ENCODE data around the gene FGD5. TPM values are rescaled to one million over a fixed set of nuclear protein-coding genes. Genes with fewer than 3 reads are reported as not detected.

The FGD5 gene
- total RNA-seq, 1 donor from 2014 or later = 103 TPM

DNA sequence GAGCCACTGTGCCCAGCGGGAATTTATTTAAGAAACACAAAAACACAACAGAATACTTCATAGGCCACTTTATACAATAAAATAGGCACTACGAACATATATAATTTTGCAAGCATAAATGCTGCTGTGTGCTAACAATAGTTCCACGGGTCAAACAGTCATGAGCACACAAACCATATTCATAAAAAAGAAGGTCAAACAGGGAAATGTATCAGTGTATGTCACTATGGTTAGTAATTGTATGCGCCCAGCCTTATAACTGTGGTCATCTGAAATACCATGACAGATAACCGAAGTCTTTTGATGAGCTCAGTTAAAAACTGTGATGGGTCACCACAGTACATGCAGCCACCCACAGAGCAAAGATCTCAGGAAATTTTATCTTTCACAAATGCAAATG lies 90.5 kb downstream of the FGD5 start:
- DNase-seq = no peak

GRCh38 chr3:14911651-14912050 lies 92.9 kb downstream of the FGD5 start:
- DNase-seq = no peak

- DNase-seq = no peak
Measured at GRCh38 chr3:14913071-14913925, 94.5 kb downstream of the FGD5 start.

DNA sequence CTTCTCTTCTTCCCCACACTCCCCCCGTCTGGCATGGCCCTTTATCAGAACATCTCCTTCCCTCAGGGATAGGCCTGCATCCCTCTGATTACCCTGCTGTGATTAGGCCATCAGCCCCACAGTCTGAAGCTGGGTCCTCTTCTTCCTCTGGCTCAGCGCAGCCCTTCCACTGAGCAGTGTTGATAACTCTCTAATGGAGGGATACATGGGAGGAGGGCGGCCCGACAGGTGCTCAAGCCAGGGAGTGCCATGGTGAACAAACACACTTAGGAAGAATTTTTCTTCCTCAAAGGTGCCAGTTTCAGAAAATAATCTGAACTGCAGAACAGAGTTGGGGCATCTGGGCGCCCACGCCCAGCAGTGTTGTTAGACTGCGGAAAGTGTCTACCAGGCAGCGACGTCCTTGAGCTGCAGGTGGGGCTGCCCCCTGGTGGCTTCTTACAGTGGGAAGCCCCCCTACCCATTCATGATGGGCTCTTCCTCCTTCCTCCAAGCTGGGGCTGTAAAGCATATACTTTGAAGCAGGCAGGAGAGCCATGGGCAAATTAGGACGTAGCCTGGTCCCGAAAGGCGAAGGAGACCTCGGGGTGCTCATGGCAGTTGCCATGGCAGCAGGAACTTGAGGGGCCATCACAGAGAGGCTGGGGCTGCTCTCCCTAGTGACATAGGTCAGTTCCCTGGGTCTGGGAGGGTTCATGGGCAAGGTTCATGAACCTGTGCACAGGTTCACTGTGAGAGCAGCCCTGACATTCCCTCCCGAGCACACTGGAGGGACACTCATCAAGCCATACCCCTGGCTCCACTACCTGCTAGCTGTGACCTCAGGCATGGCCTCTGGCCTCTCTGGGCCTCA lies 95.4 kb downstream of the FGD5 start:
- no peak for DNase-seq

DNA sequence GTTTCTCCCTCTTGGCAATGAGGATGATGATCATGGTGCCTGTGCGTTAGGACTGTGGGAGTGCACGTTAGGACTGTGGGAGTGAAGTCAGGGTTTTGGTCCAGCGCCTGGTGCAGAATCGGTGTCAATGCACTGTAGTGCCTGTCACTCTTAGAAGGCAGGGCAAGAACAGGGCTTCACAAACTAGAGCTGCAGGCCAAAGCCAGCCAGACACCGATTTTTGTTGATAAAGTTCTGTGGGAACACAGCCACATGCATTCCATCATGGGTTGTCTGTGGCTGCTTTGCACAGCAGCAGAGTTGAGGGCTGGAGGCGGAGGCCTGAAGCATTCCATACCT lies 96.0 kb downstream of the FGD5 start:
- DNase-seq = no peak

- peak; percentile 17 for DNase-seq
Measured at GRCh38 chr3:14915636-14916222, 97.0 kb downstream of the FGD5 start.

DNA sequence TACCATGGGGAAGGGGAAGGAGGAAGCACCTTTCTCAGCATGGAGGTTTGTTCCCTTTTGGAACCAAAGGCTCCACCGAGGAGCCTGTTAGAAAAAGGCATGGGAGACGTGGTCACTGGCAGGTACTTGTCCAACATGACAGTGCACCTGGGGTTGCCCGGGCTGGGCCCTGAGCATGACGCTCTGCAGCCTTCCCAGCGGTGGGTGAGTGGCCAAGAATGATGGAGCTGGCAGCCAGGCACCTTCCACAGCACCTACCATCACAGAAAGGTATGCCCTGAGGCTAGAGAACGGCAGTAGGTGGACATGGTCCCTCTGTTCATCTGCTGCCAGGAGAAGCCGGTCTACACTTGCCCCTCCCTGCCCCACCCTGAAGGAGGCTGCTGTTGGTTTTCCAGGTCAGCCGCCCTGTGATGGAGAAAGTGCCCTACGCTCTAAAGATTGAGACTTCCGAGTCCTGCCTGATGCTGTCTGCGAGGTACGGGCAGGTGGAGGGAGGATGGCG lies 99.6 kb downstream of the FGD5 start:
- DNase-seq = no peak

GRCh38 chr3:14920536-14920935 lies 101.8 kb downstream of the FGD5 start:
- no peak for DNase-seq

- DNase-seq = peak; percentile 96
Measured at GRCh38 chr3:14921034-14921616, 102.4 kb downstream of the FGD5 start.

DNA sequence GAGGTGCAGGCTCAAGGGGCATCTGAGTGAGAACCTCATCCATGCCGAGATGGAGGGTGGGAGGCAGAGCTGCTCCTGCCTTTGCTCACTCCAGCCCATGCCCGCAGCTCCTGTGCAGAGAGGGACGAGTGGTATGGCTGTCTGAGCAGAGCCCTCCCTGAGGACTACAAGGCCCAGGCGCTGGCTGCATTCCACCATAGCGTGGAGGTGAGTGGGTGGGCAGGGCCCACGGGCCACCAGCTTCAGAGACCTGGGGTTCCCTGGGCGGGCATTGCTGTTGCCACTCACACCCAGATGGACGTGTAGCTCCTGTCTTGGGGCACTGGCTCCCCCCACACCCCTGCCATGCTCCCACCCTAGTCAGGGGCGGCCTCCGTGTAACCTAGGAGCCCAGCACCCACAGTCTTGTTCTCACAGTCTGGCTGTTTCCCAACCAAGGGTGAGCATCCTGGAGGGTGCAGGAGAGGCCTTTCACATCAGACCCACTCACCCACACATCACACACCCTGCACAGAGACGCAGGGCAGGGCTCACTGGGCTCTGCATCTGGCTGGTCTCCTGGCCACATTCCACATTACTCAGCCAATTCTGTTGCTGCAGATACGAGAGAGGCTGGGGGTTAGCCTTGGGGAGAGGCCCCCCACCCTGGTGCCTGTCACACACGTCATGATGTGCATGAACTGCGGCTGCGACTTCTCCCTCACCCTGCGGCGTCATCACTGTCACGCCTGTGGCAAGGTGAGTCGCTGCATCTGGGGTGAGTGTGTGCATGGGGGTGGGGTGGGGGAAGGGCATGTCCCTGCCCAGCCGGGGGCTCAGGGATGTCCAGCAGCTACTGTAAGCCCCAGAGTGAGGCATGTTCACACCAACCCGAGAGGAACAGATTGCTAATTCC lies 103.3 kb downstream of the FGD5 start:
- DNase-seq = no peak

GRCh38 chr3:14922863-14923262 lies 104.1 kb downstream of the FGD5 start:
- DNase-seq = no peak

DNA sequence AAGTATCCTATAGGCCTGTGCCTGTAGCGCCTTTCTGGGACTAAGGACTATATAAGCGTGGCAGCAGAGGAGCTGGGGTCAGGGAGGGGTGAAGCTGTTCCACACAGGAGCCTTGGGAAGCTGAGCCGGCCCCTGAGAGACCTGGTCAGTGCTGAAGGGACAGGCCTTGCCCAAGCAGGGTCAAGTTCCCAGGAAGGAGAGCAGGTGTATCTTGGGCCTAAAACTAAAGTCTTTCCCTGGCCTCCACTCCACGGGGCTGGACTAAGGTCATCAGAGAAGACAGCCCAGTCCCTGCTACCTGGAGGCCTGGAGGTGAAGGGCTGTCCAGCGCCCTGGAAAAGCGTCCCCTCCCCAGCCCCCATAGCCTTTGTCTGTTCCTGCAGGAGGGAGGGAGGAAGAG lies 104.7 kb downstream of the FGD5 start:
- DNase-seq = no peak

GRCh38 chr3:14925729-14926591 lies 107.2 kb downstream of the FGD5 start:
- DNase-seq = peak; percentile 77

GRCh38 chr3:14926592-14926991 lies 107.8 kb downstream of the FGD5 start:
- DNase-seq = no peak

GRCh38 chr3:14927308-14927707 lies 108.5 kb downstream of the FGD5 start:
- DNase-seq = no peak

GRCh38 chr3:14929310-14930074 lies 110.7 kb downstream of the FGD5 start:
- no peak for DNase-seq

DNA sequence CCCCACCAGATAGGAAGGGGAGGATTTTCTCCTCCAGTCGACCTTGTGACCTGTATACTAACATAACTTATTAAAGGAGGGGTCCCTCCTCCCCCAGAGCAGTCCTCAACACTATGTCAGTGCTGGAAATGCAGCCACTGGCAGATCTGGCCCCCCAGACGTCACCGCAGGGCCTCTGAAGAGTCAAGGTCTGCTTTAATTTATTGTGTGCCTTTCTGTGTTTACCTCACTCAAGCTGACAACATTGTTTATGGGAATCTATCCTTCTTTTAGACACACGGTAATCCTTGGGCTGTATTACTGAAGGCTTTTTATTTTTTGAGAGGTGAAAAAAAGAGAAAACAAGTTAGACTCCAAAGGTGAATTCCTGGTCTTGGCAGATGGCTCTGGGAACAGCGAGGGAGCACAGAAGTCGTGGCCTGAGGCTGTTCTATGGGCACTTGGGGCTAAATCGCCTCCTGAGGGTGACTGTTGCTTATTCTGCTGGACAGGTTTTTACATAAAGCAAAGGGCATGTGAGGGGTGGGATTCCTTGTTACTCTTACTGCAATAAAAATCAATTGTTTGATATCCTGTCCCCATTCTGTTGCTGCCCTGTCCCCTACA lies 115.2 kb downstream of the FGD5 start:
- DNase-seq = no peak

GRCh38 chr3:14935592-14936345 lies 117.0 kb downstream of the FGD5 start:
- DNase-seq = no peak

GRCh38 chr3:14938954-14939353 lies 120.2 kb downstream of the FGD5 start:
- no peak for DNase-seq
